OCI-LY3 (cell line): Measurements from ENCODE around the gene ATP2B1.

Source experiments
- CTCF ChIP-seq: fragments of 200-600, 300-600 bp; sonication (generic); IDR thresholded peaks from 2 replicates; pipeline ENCODE4 v1.5.1; 2014; ENCODE audit warnings: antibody characterized with exemption, low read length, low read depth
- EZH2phosphoT487 ChIP-seq: fragments of 200-600 bp; shearing (Covaris generic); IDR thresholded peaks from 2 replicates; pipeline ENCODE4 v1.6.1; 2018; ENCODE audit warnings: antibody characterized with exemption, mixed run types, low read depth

DNA sequence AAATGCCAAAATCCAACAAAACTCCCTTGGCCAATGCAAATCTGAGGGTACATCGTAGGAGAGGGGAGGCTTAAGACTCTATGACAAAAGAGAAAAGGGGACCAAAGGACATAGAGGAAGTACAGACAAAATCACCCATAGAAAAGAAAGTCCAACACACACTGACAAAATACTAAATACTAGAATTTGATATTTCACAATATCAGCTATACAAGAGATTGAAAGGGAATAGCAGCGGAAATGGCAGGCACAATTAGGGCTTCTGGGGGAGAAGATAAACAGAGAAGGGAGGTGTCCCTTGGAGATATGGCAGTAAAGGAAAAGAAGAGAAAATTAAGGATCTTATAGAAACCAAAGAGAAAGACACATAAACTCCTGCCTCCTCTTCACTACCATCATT lies 29.0 kb downstream of the ATP2B1 start:
- TF ChIP-seq CTCF (no peak), EZH2phosphoT487 (no peak)
